Measurements from ENCODE around the gene TTYH3.

The TTYH3 gene

DNA sequence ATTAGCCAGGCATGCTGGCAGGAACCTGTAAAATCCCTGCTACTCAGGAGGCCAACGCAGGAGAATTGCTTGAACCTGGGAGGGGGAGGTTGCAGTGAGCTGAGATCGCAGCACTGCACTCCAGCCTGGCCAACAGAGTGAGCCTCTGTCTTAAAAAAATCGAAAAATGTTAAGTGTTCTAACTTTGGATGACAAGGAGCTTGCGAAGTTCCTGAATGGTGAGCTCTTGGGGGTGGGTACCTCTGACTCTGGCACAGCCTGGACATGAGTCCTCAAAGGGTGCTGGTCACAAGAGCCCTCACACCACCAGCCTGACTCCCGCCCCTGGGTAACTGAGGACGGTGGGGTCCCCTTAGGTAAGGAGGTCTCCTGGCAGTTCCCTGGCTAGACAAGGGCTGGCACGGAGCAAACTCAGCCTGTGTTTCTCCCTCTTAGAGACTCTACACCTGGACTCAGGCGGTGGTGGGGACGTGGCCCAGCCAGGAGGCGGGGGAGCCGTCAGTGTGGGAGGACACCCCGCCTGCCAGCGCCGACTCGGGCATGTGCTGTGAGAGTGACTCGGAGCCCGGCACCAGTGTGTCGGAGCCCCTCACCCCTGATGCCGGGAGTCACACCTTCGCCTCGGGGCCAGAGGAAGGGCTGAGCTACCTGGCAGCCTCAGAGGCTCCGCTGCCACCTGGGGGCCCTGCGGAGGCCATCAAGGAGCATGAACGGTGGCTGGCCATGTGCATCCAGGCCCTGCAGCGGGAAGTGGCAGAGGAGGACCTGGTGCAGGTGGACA, 80.3 kb downstream of the TTYH3 start:
- DNase-seq = no peak

DNA sequence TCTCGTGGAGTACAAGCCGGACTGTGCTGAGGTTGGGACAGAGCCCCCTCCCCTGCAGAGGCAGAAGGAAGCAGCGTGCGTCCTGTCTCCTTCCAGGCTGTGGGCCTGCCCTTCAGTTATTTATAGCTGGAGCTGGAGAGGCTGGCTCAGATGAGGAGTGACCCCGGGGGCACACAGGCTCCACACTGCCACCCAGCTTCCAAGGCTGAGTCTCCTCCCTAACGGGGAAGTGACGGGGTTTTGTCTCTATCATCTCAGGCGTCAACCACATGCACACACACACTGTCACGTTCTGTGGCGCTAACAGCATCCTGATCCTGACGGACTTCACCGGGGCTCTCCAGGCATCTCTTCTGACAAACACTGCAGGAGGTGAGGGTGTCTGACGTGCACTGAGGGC, 81.6 kb downstream of the TTYH3 start:
- no peak for DNase-seq

DNA sequence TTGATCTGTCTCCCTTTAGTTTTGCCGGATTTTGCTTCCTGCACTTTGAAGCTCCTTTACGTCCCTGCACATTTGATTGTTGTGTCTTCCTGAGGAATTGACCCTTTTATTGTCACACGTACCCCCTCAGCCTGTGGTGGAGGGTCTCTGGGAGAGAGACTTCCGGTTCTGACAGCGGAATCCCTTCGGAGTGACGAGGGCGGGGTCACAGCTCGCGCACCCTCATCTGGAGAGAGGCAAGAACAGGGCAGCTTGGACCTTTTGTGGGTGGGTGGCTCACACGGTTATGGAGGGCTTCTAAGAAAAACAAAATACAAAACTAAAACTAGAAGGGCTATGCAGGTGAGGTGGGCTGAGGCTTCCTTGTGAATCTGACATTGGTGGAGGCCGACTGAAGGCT, 82.2 kb downstream of the TTYH3 start:
- no peak for DNase-seq
